Aorta (tissue), 4 donors: ENCODE data around the gene ALKBH1. TPM values are rescaled to one million over a fixed set of nuclear protein-coding genes. Genes with fewer than 3 reads are reported as not detected.

Source experiments
- polyA plus RNA-seq, 2 donors: library from polyadenylated mRNA; stranded (reverse); fragments of 200-250 nt; gene quantifications; one replicate each; pipeline ENCODE4 v1.2.3, GENCODE V29; 2013
- total RNA-seq, 2 donors: library from RNA; stranded (reverse); fragmentation: NEBNext Ultra II Directional; extraction: Animal tissue kit (Norgen Biotek cat#: 25700); gene quantifications; one replicate each; pipeline ENCODE4 v1.2.1, GENCODE V29; 2021
- donor health status: healthy with polysubstance abuse.
- donor health status: Bipolar disorder and iron deficiency.
- donor health status: DM: no; HTN: no; CAD: no.
- donor health status: DM: yes; HTN: yes; CAD: no.

ALKBH1 gene
- total and polyA plus RNA-seq, 4 donors = 4.6 to 12.6 (median 7.3) TPM

Other genes starting within 250 kb of the ALKBH1 start
- gene AHSA1, start 249.9 kb downstream of the ALKBH1 start, total RNA-seq = 100 to 1,000 TPM in 1 of 2 donors, 10 to 100 TPM in 1; 66.5 to 110 TPM
- 10 to 100 TPM; 77.2 to 93.7 TPM for gene AHSA1, start 249.9 kb downstream of the ALKBH1 start, polyA plus RNA-seq
- under 1 TPM in 1 of 2 donors, not detected in 1; 0.39 TPM for gene ISM2, start 209.2 kb downstream of the ALKBH1 start, total RNA-seq
- not detected for gene ISM2, start 209.2 kb downstream of the ALKBH1 start, polyA plus RNA-seq
- gene SPTLC2, start 91.4 kb downstream of the ALKBH1 start, total RNA-seq = 10 to 100 TPM; 37.8 to 45.4 TPM
- 1 to 10 TPM; 2.3 to 3.1 TPM for gene SPTLC2, start 91.4 kb downstream of the ALKBH1 start, polyA plus RNA-seq
- 10 to 100 TPM; 57.3 to 84.4 TPM for gene SLIRP, start 80 bp upstream of the ALKBH1 start, total RNA-seq
- gene SLIRP, start 80 bp upstream of the ALKBH1 start, polyA plus RNA-seq = 100 to 1,000 TPM; 238 to 453 TPM
- 10 to 100 TPM; 51.4 to 60.5 TPM for gene SNW1, start 53.1 kb upstream of the ALKBH1 start, total RNA-seq
- 10 to 100 TPM; 57.6 to 60.5 TPM for gene SNW1, start 53.1 kb upstream of the ALKBH1 start, polyA plus RNA-seq
- gene ADCK1, start 92.1 kb upstream of the ALKBH1 start, total RNA-seq = 1 to 10 TPM; 4.2 to 7.3 TPM
- gene ADCK1, start 92.1 kb upstream of the ALKBH1 start, polyA plus RNA-seq = 1 to 10 TPM; 2.4 to 4.9 TPM